ENCODE measurements around the gene GDE1. TPM values are rescaled to one million over a fixed set of nuclear protein-coding genes. Genes with fewer than 3 reads are reported as not detected.
"Not testable (repeated sequence)": the region's sequence is repeated elsewhere in the genome, so short reads cannot be mapped to it uniquely, and the experiment has no call there.

GDE1 gene, protein sequence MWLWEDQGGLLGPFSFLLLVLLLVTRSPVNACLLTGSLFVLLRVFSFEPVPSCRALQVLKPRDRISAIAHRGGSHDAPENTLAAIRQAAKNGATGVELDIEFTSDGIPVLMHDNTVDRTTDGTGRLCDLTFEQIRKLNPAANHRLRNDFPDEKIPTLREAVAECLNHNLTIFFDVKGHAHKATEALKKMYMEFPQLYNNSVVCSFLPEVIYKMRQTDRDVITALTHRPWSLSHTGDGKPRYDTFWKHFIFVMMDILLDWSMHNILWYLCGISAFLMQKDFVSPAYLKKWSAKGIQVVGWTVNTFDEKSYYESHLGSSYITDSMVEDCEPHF
- polyA plus RNA-seq (ENCODE audit: insufficient read depth in 1 of 5, insufficient read length in 5 of 5, low replicate concordance in 1 of 5): 10 to 100 TPM; 66.6 to 87.7 (median 77.3) TPM
- long read RNA-seq, donor 1, transcript GDE1-201 (6 exons, 2,958 nt): major isoform, 40 of 49 reads
- long read RNA-seq, donor 1, transcript GDE1-203 (6 exons, 2,238 nt): minor isoform, 6 of 49 reads
- long read RNA-seq, donor 1, partial matches to known transcripts: 0 of 49 reads
- long read RNA-seq, donor 1, other reads (novel, unspliced or antisense): 0 of 49 reads
- long read RNA-seq, donor 2, transcript GDE1-201 (6 exons, 2,958 nt): major isoform, 11 of 13 reads
- long read RNA-seq, donor 2, partial matches to known transcripts: 0 of 13 reads
- long read RNA-seq, donor 2, other reads (novel, unspliced or antisense): 0 of 13 reads
- long read RNA-seq, donor 3, transcript GDE1-201 (6 exons, 2,958 nt): major isoform, 19 of 22 reads
- long read RNA-seq, donor 3, partial matches to known transcripts: 0 of 22 reads
- long read RNA-seq, donor 3, other reads (novel, unspliced or antisense): 0 of 22 reads
- long read RNA-seq, donor 4, transcript GDE1-203 (6 exons, 2,238 nt): minor isoform, 5 of 15 reads
- long read RNA-seq, donor 4, transcript GDE1-201 (6 exons, 2,958 nt): major isoform, 8 of 15 reads
- long read RNA-seq, donor 4, partial matches to known transcripts: 0 of 15 reads
- long read RNA-seq, donor 4, other reads (novel, unspliced or antisense): 0 of 15 reads
- long read RNA-seq, donor 5, transcript GDE1-201 (6 exons, 2,958 nt): major isoform, 25 of 28 reads
- long read RNA-seq, donor 5, partial matches to known transcripts: 0 of 28 reads
- long read RNA-seq, donor 5, other reads (novel, unspliced or antisense): 0 of 28 reads
- long read RNA-seq, donor 6, transcript GDE1-201 (6 exons, 2,958 nt): major isoform, 27 of 37 reads
- long read RNA-seq, donor 6, transcript GDE1-203 (6 exons, 2,238 nt): minor isoform, 7 of 37 reads
- long read RNA-seq, donor 6, partial matches to known transcripts: 0 of 37 reads
- long read RNA-seq, donor 6, other reads (novel, unspliced or antisense): 0 of 37 reads
- long read RNA-seq, donor 7, transcript GDE1-201 (6 exons, 2,958 nt): major isoform, 13 of 15 reads
- long read RNA-seq, donor 7, partial matches to known transcripts: 0 of 15 reads
- long read RNA-seq, donor 7, other reads (novel, unspliced or antisense): 0 of 15 reads
- long read RNA-seq, donor 8, transcript GDE1-201 (6 exons, 2,958 nt): major isoform, 11 of 13 reads
- long read RNA-seq, donor 8, partial matches to known transcripts: 0 of 13 reads
- long read RNA-seq, donor 8, other reads (novel, unspliced or antisense): 0 of 13 reads

DNA sequence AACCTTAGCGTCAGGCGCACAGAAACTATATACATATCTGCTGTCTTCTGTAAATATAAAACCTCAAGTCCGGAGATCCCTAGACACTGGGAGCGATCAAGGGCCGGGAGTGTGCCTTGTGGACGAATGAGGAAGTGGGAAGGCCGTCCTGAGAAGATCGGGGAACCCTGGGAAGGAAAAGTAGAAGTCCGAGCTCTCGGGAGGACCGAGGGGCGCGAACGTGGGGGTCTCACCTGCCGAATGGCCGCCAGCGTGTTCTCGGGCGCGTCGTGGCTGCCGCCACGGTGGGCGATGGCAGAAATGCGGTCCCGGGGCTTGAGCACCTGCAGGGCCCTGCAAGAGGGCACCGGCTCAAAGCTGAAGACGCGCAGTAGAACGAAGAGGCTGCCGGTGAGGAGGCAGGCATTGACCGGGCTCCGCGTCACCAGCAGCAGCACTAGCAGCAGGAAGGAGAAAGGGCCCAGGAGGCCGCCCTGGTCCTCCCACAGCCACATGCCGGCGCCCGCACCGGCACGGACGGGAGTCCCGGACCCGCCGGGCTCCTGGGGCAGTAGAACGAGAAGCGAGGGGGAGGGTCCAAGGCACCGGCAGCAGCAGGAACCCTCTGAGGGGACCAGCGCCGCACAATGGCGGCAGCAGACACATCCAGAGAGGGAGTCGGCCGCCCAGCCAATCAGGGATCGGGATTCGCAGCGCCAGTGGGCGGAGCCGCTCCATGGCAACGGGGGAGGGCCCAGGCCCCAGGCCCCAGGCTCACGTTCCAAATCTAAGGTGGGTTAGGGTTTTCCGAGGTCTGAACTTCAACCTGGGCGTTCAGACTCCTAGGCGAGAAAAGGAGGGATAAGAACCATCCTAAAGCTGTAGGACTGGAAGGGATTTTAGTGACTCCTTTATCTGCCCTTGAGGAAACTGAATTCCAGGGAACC, at the start of gene GDE1:
TSS of gene GDE1 (minus strand) at position 628 of the 926 bp plus-strand sequence. CDS start at position 494, 134 bp downstream.
- peak; percentile 88 to 89 for DNase-seq

DNA sequence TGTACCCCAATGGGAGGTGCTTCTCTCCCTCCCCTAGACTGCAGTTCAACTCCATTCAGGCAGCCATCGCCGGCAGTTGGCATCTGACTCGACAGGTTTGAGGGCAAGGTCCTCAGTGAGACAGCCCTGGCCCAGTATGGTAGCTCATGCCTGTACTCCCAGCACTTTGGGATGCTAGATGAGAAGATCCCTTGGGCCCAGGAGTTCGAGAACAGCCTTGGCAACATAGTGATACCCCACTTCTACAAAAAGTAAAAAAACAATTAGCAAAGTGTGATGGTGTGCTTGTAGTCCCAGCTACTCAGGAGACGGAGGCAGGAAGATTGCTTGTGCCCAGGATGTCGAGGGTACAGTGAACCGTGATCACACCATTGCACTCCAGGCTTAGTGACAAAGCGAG, 45.7 kb upstream of the GDE1 start:
- DNase-seq: no peak

DNA sequence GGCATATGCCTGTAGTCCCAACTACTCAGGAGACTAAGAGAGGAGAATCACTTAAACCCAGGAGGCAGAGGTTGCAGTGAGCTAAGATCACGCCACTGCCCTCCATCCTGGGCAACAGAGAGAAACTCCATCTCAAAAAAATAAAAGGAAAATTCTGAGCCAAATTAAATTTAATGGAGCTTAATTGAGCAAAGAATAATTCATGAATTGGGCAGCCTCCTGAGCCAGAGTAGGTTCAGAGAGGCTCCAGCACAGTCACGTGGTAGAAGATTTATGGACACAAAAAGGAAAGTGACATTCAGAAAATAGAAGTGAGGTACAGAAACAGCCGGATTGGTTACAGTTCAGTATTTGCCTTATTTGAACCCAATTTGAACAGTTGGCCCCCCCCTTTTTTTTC, 44.5 kb upstream of the GDE1 start:
- no peak for DNase-seq

DNA sequence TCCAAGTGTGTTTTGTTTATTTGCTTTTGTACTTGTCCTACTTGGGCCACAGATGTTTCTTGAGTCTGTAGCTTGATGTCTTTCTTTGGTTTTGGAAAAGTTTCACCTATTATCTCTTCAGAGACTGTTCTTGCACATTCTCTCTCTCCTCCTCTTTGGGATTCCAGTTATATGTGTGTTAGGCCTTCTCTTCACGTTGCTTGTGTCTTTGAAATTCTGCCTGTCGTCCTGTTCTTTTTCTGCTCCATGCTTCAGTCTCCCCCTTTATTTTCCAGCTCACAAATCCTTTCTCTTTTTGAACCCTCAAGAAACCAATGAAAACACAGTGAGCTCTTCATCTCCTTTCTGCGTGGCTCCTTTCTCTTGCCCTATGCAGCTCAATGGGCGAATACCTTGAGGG, 41.5 kb upstream of the GDE1 start:
- no peak for DNase-seq

DNA sequence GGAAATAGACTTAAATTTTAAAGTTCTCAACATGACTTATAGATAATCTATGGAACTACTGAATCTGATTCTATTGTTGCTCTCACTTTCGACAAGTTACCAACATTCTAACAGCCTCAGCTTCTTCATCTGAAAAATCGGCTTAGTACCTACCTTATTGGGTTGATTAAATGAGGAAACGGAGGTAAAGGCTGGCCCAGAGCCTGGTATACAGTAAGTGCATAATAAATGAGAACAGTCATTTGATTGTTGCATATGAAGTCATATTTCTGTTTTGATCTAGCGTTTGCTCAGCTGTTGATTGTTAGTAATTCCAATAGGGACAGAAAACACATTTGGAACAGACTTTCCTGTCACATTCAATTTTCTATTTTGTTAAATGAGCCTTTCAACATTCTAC, 38.2 kb upstream of the GDE1 start:
- no peak for DNase-seq

DNA sequence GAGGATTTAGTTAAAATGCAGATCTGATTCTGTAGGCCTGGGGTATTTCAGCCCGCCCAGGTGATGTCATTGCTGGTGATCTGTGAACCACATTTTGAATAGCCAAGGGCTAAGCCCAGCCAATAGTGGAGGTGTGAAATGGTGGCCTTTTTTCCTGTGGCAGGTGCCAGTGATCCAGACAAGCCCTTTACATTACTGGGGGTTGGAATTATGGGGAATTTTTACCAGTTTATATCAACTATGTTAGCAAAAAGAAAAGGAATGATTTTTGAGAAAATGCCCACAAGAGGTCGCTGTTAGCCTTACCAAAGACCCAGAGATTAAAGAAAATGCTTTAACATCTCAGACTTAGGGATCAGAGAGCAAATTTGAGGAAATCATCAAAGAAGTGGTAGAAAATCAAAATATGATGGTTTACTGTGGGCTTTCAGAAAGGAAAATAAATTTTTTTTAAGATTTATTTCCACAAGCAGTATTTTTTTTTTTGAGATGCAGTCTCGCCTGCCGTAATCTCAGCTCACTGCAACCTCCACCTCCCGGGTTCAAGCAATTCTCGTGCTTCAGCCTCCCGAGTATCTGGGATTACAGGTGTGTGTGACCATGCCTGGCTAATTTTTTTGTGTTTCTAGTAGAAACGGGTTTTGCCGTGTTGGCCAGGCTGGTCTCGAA, 37.5 kb upstream of the GDE1 start:
- peak; percentile 16 to 44 for DNase-seq

DNA sequence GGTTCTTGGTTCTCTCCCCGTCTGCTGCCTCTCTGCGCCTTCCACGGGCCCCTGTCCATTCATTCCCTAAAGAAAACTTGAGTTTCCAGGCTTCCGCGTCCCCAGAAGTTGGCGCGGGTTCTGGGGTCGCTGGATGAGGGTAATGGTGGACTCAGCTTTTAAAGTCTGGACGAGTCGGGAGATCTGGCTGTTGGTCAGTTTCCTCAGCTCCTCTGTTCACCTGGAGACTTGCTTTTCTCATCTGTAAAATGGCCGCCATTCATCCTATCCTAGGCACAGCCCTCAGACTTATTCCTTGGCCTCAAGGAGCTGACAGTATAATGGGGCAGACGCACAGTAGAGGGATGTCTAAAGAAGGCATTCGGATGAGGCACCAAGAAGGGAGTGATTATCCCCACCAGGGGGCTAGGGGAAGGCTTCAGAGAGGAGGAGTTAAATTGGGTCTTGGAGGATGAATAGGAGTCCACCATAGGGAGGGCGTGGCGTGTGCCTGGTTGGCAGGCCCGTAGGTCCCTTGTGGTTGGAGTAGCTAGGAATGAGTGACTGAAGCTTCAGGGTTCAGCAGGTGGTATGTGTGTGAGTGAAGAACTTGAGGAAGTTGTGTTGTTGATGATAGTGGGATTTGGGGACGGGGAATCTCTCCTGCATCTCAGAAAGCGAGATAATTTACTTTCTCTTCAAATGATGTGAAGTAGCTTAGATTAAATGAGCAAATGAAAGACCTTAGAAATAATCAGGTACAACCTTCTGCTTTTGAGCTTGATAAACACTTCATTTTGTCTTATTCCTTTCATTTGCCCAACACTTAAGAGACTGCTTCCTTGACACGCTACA, 34.3 kb upstream of the GDE1 start:
- peak in 1 of 2 donors; percentile 4 for DNase-seq

DNA sequence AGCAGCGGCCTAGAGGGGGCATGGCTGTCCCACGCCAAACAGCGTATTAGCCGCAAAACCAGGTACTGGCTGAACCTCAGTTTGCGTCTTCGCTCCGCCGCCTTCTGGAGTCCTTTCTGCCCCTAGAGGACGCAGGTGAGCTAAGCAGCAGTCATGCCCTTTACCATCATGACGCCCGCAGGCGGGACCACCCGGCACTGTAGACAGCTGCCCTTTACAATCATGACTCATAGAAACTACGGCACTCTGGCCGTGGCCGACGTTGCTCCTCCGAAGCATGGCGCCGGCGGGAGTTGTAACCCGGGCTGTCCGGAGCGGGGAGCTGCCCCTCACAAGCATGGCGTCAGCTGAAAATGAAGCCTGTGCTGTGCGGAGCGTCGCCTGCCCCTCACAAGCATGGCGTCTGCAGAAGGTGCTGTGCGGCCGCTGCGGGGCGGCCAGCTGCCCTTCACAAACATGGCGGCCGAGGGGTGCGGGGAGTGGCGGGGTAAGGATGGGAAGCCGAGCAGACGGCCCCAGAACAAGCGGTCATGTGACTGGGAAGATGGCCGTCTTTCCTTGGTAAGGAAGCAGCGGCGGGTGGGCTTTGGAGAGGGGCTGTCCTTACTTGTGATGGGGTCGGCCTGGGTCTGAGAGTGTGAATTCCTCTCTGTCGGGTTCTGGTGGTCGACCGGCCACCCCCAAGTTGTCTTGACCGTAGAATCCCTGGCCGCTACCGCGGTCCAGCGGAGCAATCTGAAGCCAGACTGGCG, 33.5 kb upstream of the GDE1 start, which contains the start of gene VPS35L:
TSS of gene VPS35L (plus strand) at position 518 of the 752 bp plus-strand sequence. CDS start at position 545, 27 bp downstream.
- DNase-seq: peak; percentile 99

DNA sequence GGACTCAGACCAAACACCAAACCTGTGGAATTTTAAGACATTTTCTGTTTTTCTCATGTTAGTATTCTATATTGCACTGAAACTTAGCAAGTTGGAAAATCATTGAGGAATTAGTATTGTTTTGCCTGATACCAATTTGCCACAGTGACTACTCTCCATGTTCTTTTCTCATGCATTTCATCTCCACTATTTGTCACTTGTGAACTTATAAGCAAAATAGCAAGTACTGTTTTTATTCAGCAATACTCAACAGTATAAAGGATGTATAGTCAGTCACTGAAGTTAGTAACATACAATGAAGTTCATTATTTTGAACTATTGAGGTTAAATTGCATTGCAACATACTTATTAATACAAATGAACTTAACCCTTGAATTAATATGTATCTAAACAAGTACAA, 27.8 kb upstream of the GDE1 start:
- no peak for DNase-seq

DNA sequence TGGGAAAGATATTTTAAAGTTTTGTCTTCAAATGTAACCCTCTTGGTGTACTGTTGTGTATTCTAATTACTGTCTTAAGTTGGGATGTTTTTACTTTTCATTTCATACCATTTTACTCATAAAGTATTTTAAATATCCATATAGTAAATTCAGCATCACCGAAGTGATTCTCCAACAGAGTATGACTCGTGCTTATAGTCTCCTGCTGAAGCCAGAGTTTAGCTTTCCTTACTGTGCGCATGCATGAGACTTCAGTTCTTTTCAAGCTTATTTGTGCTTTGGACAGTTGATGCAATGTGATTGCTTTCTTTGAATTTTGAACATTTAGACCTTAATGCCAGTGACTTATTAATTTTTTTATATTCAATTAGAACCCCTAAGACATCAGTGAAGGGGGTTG, 26.2 kb upstream of the GDE1 start:
- no peak for DNase-seq

DNA sequence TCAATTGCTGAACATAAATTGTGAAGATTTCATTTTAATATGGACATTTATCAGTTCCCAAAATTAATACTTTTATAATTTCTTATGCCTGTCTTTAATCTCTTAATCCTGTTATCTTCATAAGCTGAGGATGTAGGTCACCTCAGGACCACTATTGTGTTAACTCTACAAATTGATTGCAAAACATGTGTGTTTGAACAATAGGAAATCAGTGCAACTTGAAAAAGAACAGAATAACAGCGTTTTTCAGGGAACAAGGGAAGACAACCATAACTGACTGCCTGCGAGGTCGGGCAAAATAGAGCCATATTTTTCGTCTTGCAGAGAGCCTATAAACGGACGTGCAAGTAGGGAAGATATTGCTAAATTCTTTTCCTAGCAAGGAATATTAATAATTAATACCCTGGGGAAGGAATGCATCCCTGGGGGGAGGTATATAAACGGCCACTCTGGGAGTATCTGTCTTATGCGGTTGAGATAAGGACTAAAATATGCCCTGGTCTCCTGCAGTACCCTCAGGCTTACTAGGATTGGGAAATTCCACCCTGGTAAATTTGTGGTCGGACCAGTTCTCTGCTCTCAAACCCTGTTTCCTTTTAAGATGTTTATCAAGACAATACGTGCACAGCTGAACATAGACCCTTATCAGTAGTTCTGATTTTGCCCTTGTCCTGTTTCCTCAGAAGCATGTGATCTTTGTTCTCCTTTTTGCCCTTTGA, 21.5 kb upstream of the GDE1 start:
- DNase-seq: not testable (repeated sequence)

DNA sequence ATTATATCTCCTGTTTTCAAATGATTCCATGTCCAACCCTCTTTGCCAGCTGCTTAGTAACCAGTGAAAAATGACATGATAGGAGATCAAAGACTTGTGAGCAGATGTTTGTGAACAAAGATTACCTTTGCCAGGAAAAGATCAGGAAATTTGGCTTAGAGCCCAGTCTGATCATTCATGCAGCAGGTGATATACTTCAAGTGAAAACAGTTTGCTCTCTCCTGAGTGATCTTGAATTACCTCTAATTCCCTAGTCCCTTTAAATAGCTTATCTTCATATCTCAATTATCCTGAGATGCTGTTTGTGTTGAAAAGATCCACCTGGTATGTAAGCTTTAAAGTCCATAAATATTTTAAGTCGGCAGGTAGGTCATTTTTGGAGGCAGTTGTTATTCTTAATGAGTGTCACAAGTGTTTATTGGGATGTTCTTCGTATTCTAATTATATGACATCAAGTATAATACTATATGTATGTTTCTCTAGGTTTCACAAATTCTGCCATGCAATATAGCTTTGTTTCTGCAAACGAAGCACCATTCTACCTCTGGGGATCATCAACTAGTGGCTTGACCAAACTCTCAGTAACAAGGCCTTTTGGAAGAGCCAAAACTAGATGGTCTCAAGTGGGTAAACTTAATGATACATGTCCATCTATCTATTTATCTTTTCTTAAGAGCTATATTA, 20.4 kb upstream of the GDE1 start:
- no peak for DNase-seq

DNA sequence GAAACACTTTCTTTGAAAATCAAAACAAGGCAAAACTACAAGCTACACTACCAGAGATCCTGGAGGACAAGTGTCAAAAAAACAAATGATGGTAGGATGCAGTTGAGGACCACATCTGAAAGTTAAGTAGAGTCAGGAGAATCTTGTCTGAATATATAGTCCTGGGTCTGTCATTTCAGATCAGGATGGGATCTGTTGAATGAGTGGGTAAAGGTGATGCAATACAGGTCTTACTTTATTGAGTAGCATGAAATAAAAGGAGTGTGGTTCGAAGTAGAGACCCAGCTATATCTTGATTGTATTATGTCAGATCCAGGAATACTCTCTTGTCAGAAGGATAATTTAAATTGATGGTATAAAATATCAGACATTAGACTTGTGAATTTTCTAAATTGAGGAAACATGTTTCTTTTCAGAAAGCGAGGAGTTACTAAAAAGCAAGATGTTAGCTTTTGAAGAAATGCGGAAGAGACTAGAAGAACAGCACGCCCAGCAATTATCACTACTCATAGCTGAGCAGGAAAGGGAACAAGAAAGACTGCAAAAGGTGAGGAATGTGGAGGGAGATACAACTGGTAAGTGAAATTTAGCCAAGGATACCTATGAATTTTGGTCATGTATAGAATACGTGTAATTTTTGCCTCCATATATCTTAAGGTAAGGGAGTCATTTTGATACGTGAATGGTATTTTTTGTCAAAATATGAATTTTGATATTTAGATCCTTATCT, 18.5 kb upstream of the GDE1 start:
- no peak for DNase-seq

DNA sequence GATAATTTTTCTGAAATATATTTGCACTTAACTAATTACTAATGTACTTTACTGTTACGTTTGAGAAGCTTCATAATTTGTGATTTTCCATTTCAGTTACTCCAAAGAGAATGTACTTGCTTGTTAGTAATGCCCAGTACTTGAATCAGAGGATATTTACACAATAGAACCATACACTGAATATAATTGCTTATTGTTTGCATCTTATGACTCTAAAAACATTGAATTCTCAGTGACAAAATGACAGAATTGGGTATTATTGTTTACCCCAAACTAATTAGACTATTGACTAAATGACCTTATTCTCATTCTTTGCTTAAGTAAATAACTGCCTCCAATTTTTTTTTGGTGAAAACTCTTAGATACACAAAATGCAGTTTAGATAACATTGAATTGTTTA, 10.7 kb upstream of the GDE1 start:
- no peak for DNase-seq

DNA sequence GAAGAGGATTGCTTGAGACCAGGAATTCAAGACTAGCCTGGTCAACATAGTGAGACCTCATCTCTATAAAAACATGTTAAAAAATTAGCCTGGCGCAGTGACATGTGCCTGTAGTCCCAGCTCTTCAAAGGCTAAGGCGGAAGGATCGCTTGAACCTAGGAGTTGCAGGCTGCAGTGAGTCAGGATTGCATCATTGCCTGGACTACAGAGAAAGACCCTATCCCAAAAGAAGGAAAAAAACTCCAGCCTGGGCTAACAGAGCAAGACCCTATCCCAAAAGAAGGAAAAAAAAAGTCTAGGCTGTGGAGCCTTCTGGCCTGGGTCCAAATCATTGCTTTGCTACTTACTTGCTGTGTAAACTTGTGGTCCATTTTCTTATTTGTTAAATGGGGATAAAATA, 6.8 kb upstream of the GDE1 start:
- DNase-seq: no peak
